Measurements from ENCODE around the gene ACSM2B.
"Not testable (repeated sequence)": the region's sequence is repeated elsewhere in the genome, so short reads cannot be mapped to it uniquely, and the experiment has no call there.

Gene ACSM2B, protein sequence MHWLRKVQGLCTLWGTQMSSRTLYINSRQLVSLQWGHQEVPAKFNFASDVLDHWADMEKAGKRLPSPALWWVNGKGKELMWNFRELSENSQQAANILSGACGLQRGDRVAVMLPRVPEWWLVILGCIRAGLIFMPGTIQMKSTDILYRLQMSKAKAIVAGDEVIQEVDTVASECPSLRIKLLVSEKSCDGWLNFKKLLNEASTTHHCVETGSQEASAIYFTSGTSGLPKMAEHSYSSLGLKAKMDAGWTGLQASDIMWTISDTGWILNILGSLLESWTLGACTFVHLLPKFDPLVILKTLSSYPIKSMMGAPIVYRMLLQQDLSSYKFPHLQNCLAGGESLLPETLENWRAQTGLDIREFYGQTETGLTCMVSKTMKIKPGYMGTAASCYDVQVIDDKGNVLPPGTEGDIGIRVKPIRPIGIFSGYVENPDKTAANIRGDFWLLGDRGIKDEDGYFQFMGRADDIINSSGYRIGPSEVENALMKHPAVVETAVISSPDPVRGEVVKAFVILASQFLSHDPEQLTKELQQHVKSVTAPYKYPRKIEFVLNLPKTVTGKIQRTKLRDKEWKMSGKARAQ

DNA sequence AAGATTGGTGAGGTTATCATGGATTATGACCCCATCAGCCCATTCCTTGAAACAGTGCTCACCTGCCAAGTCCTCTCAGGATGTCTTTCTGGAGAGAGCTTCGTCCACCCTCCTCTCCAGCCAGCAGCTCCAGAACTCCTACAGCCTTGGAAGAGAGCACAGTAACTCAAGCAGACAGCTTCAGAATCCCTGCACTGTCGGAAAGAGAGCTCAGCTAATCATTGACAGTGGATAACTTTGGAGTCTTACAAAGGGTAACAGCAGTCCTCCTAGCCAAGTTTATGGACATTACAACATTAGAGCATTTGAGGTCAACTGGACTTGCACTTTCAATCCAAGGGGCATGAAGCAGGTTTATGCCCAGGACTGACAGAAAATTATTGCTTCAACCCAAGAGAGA, at the start of gene ACSM2B:
Gene ACSM2B (minus strand): TSS at position 223 of the 400 bp plus-strand sequence. CDS start 11,522 bp downstream, outside the sequence.
- DNase-seq (ENCODE audit: low read depth in 2 of 2, low spot score in 1 of 2): not testable (repeated sequence)

DNA sequence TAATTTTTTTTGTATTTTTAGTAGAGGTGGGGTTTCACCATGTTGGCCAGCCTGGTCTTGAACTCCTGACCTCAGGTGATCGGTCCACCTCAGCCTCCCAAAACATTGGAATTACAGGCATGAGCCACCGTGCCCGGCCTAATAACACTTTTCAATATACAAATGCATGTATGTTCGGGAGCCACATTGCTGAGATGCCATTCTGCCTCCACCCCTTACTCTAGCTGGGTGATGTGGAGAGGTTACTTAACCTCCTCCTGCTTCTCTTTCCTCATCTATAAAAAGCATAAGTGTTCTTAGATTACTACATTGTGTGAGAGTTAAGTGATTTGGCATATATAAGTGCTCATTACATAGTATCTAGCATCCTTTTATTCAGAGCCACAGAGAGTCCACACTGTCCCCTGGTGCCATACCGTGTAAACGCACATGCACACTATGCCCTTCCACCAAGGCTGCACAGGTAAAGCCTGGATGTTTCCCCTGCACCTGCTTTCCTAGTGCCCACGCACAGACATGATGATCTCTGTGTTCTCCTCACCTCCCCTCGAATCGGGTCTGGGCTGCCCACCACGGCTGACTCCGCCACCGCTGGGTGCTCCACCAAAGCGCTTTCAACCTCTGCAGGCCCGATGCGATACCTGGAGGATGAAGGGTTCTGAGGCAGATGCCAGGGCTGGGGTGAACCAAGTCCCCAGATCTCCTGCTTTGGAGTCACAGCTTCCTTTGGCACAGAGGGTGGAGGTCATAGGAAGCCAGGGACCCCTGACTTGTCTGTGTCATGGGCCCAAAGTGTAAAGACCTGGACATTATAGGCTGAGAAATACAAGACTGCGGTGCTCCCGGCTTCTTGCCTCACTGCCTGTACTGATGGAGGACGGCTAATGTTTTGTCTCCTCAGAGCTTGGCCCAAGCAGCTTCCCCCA, 49.0 kb upstream of the ACSM2B start:
- no peak for DNase-seq (ENCODE audit: low read depth in 2 of 2, low spot score in 1 of 2)

DNA sequence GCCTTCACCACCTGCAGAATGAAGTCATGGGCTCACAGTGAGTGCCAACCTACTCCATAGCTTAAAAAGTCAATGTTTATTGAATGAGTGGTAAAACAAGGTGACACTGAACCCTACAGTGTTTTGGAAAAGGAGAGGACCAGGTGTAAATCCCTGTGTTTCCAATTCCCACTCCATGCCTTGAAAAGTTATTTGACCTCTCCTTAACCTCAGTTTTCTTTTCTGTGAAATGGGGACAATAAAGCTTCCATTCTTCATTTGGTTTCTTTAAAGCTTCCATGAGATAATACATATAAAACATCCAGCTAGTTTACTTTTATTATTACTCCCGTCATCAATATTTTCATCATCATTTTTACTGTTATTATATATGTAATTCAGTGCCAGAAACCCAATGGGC, 48.0 kb upstream of the ACSM2B start:
- no peak for DNase-seq (ENCODE audit: low read depth in 2 of 2, low spot score in 1 of 2)

DNA sequence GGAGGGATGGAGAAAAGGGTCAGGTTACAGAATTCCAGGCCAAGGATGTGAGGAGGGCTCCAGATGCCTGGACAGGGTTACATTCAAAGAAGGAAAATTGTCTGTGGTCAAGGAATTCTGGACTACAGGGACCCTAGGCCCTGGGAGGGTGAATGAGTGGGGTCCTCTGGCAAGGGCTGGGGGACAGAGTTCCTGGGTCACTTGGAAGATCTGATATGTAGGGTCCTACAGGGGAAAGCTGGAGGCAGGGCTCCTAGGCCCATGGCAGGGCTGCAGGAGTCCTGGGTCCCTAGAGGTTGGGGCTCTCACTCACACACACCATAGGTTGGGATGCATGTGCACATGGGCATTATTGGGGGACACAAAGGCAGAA, 46.3 kb upstream of the ACSM2B start:
- DNase-seq (ENCODE audit: low read depth in 2 of 2, low spot score in 1 of 2): no peak

DNA sequence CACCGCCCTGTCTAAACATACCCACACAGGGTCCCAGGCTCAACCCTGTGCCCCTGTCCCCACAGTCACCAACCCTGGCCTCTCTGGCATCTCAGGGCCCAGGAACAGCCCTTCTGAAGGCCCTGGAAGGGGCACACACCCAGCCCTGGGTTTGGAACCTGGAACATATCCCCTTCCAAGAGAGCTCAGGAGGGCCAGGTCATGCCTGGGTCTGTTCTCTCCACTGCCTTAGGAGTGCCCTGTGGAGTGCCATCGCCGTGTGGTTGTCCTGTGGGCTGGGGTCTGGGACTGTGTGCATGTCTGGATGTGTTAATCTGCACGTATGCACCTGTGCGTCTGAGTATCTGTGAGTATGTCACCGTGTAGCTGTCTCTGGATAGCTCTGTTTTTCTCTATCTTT, 45.2 kb upstream of the ACSM2B start:
- DNase-seq (ENCODE audit: low read depth in 2 of 2, low spot score in 1 of 2): no peak

DNA sequence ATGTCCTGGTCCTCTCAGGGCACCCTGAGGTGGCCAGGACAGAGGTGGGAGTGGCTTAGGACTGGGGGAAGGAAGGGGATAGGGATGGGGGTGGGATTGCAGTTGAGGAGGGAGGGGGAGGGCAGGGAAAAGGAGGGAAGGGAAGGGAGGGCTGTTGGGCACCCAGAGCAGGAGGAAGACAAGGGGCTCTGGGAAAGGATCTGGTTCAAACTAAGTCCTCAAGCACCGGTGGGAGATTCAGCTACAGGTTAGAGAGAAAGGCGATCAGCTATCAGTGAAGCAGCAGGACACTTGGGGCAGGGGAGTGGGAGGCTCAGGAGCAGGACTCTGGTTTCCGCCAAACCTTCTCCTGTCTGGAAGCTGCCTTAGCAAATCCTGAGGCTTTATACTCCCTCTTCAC, 44.6 kb upstream of the ACSM2B start:
- no peak for DNase-seq (ENCODE audit: low read depth in 2 of 2, low spot score in 1 of 2)

DNA sequence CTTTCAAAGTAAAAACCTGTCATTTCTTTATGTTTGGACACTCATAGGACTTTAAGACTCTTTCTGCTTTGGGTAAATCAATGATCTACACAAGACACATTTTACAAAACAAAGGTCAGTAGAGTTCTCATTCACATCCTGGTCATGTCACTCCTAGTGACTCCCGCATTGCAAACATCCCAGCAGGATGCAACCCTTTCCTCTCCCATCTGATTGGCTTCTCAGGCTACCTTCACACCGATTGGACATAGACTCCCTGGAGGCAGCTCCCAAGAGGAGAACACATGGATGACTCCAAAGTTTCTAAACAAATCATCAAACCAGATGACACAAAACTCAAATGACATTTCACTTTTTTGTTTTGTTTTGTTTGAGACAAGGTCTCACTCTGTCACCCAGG, 43.8 kb upstream of the ACSM2B start:
- no peak for DNase-seq (ENCODE audit: low read depth in 2 of 2, low spot score in 1 of 2)

DNA sequence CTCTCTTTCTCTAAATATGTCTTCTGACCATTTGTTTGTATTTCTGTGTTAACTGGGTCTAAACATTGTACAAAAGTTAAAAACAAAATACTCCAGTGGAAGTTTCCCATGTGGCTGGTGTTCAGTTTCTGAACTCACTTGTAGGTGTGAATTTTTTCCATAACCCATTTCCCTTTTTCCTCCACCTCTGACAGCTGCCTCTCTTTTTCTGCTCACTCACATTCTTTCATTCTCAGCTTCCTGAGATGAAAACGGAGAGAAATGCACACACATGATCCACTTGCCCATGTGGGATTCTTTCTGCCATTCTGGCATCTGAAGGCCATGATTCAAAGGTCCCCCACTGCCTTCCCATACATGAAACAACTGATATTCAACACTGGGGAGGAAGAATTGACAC, 41.1 kb upstream of the ACSM2B start:
- DNase-seq (ENCODE audit: low read depth in 2 of 2, low spot score in 1 of 2): no peak

DNA sequence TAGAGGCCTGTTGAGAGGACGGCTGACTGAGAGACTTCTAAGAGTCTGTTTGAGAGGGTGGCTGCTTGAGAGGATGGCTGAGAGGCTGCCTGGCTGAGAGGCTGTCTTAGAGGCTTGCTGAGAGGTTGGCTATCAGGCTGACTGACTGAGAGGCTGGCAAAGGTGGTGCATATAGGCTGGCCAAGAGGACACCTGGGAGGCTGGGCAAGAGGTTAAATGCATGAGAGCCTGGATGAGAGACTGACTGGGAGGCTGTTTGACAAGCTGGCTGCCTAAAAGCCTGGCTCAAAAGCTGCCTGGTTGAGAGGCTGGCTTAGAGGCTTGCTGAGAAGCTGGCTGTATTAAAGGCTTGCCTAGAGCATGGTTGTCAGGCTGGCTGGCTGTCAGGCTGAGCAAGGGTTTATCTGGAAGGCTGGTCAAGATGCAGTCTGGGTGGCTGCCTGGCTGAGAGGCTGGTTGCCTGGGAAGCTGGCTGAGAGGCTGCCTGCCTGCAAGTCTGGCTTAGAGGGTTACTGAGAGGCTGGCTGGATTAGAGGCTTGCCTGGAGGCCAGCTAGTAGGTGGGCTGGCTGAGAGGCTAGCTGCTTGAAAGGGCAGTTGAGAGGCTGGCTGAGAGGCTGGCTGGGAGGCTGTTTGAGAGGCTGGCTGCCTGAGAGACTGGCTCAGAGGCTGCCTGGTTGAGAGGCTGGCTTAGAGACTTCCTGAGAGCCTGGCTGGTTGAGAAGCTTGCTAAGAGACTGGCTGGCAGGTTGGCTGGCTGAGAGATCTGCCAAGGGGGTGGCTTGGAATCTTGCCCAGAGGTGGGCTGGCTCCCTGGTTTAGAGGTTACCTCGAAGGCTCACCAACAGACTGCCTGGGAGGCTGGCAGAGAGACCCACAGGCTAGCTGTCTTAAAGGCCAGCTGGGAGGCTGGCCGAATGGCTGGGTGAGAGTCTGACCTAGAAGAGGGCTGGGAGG, 38.3 kb upstream of the ACSM2B start:
- no peak for DNase-seq (ENCODE audit: low read depth in 2 of 2, low spot score in 1 of 2)

DNA sequence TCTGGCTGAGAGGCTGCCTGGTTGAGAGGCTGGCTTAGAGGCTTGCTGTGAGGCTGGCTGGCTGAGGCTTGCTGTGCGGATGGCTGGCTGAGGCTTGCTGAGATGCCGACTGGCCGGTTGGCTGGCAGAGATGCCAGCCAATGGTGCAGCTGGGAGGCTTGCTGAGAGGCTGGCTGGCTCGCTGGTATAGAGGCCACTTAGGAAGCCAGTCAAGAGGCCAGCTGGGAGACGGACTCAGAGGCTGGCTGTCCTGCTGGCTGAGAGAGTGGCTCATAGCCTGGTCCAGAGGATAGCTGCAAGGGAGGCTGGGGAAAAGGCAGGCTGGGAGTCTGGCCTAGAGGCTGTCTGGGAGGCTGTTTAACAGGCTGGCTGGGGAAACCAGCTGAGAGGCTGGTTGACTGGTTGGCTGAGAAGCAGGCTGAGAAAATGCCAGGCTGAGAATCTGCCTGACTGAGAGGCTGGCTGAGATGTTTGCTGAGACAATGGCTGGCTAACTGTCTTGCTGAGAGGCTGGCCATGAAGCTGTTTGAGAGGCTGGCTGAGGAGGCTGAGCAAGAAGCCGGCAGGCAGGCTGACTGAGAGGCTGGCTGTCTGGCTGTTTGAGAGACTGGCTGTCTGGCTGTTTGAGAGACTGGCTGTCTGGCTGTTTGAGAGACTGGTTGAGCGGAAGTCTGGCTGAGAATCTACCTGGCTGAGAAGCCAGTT, 37.5 kb upstream of the ACSM2B start:
- no peak for DNase-seq (ENCODE audit: low read depth in 2 of 2, low spot score in 1 of 2)

DNA sequence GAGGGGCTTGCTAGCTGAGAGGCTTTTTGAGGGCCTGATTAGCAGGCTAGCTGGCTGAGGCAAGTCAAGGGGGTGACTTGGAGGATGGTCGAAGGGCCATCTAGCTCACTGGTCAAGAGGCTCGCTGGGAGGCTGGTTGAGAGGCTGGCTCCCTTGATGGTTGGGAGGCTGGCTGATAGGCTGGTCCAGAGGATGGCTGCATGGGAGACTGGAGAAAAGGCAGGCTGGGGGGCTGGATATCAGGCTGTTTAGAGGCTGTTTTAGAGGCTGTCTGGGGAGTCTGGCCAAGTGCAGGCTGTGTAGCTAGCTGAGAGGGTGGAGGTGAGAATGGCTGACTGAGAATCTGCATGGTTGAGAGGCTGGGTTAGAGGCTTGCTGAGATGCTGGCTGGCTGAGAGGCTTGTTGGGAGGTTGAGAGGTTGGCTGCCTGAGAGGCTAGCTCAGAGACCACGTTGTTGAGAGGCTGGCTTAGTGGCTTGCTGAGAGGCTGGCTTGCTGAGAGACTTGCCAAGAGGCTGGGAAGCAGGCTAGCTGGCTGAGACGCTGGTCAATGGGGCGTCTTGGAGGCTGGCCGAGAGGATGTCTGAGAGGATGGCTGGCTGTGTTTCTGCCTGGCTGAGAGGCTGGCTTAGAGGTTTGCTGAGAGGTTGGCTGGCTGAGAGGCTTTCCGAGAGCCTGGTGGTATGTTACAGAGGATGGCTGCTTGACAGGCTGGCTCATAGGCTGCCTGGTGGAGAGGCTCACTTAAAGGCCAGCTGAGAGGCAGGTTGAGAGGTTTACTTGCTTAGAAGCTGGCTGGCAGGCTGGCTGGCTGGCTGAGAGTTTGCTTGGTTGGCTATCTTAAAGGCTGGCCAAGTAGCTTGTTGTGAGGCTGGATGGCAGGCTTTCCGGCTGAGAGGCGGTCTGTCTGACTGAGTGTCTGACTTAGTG, 36.6 kb upstream of the ACSM2B start:
- DNase-seq (ENCODE audit: low read depth in 2 of 2, low spot score in 1 of 2): no peak

DNA sequence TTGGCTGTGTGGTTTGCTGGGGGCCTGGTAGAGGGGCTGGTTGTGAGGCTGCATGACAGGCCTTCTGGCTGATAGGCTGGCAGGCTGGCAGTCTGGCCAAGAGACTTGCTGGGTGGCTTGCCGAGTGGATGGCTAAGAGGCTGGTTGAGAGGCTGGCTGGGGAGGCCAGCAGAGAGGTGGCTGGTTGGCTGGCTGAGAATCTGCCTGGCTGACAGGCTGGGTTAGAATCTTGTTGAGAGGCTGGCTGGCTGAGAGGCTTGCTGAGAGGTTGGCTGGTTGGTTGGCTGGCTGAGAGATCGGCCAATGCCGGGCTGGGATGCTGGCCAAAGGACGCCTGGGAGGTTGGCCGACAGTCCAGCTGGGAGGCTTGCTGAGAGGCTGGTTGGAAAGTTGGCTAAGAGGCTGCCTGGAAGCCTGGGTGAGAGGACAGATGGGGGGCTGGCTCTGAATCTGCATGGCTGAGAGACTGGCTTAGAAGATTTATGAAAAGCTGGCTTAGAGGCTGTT, 35.9 kb upstream of the ACSM2B start:
- DNase-seq (ENCODE audit: low read depth in 2 of 2, low spot score in 1 of 2): no peak

DNA sequence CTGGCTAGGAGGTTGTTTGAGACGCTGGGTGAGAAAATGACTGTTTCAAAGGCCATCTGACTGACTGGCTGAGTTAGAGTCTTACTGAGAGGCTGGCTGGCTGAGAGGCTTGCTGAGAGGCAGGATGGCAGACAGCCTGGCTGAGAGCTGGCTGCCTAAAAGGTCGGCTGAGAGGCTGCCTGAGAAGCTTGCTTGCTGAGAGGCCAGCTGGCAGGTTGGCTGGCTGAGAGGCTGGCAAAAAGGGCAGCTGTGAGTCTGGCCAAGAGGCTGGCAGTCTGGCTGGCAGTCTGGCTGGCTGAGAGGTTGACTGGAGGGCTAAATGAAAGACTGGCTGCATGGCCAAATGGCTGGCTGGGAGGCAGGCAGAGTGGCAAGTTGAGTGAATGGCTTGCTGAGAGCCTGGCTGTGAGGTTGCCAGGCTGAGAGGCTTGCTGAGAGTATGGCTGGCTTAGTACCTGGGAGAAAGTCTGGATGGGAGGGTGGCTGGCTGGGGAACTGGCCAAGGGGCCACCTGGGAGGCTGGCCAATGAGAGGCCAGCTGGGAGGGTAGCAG, 35.3 kb upstream of the ACSM2B start:
- no peak for DNase-seq (ENCODE audit: low read depth in 2 of 2, low spot score in 1 of 2)

DNA sequence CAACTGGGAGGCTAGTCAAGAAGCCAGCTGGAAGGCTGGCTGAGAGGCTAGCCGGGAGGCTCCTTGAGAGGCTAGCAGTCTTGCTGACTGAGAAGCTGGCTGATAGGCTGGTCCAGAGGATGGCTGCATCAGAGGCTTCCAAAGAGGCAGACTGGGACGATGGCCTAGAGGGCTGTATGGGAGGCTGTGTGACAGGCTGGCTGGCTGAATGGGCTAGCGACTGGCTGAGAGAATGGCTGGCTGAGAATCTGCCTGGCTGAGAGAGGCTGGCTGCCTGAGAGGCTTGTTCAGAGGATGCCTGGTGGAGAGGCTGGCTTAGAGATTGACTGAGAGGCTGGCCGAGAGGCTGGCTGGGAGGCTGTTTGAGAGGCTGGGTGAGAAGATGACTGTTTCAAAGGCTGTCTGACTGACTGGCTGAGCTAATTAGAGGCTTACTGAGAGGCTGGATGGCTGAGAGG, 34.8 kb upstream of the ACSM2B start:
- DNase-seq (ENCODE audit: low read depth in 2 of 2, low spot score in 1 of 2): no peak

DNA sequence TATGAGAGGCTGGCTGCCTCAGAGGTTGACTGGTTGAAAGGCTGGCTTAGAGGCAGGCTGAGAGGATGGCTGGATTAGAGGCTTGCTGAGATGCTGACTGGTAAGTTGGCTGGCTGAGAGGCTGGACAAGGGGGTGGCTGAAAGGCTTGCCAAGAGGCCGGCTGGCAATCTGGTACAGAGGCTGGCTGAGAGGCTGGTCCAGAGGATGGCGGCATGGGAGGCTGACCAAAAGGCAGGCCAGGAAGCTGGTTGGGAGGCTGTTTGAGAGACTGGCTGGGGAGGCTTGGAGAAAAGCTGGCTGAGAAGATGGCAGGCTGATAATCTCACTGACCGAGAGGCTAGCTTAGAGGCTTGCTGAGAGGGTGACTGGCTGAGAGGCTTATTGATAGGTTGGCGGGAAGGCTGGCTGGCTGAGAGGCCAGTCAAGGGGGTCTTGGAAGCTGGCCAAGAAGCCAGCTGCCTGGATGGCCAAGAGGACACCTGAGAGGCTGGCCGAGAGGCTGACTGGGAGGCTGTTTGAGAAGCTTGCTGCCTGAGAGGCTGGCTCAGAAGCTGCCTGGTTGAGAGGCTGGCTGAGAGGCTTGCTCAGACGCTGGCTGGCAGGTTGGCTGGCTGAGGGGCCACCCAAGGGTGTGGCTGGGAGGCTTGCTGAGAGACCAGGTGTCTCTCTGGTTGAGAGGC, 34.2 kb upstream of the ACSM2B start:
- DNase-seq (ENCODE audit: low read depth in 2 of 2, low spot score in 1 of 2): no peak

DNA sequence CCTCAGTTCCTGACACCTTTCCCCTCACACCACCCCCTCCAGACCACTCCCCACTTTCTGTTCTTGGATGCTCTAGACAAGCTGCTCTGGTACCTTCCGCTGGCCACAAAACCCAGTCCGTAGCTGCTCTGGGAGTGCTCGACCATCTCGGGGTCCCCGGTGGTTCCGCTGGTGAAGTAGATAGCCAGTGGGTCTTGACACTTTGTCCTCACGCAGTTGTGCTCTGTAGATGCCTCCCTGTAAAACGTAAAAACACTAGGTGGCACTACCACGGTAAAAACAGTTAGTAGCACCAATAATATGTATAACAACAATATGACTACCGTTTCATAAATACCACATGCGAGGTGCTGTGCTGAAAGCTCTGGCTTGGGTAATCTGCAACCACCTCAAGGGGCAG, 26.0 kb upstream of the ACSM2B start:
- not testable (repeated sequence) for DNase-seq (ENCODE audit: low read depth in 2 of 2, low spot score in 1 of 2)

DNA sequence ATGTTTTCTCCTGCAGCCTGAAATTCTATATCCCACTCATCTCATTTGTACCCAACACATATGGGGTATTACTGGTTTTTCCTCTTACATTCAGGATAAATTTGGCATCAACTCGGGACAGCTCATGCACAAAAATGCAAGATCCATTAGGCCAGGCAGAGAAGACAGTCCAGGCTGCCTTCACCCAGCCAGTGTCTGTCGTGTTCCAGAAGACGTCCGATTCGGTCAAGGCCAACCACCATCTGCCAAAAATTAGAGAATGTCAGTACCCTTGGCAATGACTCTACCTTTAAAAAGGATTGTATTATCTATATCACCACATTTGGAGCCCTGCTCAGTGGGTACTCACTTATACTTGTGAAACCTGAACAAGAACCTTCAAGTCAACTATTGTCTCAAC, 23.3 kb upstream of the ACSM2B start:
- DNase-seq (ENCODE audit: low read depth in 2 of 2, low spot score in 1 of 2): not testable (repeated sequence)
